Stimulated activated CD4-positive, alpha-beta T cell treated with anti-CD3 and anti-CD28 coated beads, Interleukin-12 subunit alpha, Interleukin-12 subunit beta, amount 100 ng/mL, for 48 hours (primary cell): ENCODE results near the gene UNC93A.
"Not testable (repeated sequence)": the region's sequence is repeated elsewhere in the genome, so short reads cannot be mapped to it uniquely, and the experiment has no call there.

Experiments used
- DNase-seq, 3 donors: peaks; one replicate each; pipeline ENCODE4 v3.0.0-alpha.2; 2020; ENCODE audit warnings: low read depth in 2 of 3, low spot score in 1 of 3

Gene UNC93A

DNA sequence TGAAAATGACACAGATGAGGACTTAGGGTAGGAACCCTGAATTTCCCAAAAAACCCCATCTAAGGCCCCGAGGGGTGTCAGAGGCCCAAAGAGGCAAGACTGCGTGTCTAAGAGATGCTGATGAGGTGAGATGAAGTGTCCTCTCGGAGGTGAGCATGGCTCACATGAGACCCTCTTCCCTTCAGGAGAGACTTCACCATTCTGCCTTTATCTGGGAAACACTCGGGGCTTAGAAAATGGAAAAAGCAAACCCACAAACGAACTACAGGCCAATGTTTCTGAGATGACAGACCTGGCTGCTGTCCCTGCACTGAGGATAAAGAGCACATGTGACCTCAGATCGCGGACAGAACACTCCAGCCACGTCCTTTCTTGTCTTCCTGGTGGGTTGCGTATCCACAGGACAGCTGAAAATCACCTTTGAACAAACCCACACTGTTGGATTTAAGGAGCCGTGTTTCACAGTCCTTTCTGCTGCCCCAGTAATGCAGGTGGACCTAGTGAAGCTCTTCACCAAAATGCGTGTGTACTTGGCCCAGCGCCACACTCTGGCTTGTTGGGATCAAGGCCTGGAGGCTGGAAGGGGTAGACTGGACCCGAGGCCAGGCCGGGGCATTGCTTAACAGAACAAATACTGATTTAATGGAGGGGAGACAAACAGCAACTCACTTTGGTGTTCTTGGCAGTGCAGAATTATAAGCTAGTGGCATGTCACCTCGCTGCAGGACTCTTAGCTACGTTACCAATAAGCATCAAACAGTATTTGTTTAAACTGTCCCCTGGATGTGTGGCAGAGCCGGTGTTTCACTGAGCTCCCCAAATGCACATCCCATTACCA is 18.5 kb downstream of the UNC93A start:
- DNase-seq = not testable (repeated sequence)

DNA sequence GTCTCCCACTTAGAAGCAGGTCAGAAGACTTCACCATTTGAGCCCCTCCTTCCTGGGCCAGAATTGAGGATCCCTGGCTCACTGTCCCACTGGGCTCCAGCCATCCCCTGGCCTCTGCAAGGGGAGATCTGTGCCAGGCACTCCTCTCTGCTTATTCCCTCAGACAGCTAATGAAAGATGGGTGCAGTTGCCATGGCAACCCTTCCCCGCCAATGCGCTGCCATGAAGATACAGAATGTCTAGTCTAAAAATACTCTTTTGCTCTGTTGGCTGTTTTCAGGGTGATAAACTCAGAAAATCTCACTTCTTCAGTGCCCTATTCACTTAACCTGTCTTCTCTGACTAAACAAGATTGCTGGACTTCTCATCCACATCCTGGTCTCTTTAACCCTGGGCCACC is 20.2 kb downstream of the UNC93A start:
- no peak for DNase-seq

DNA sequence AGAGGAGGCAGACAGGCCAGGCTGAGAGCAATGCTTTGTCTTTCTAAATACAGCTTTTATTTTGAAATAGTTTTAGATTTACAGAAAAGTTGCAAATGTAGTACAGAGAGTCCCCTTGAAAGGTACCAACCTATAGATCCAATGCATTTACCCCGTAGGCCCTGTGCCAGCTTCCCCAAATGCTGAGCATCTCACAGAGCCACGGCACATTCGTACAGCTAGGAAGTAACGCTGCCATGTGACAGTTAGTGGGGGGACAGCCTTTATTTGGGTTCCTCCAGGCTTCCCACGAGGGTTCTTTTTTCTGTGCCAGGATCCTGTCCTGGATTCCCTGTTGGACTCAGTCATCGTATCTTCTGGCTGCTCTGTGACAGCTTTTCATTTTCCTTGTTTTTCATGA is 20.6 kb downstream of the UNC93A start:
- not testable (repeated sequence) for DNase-seq

DNA sequence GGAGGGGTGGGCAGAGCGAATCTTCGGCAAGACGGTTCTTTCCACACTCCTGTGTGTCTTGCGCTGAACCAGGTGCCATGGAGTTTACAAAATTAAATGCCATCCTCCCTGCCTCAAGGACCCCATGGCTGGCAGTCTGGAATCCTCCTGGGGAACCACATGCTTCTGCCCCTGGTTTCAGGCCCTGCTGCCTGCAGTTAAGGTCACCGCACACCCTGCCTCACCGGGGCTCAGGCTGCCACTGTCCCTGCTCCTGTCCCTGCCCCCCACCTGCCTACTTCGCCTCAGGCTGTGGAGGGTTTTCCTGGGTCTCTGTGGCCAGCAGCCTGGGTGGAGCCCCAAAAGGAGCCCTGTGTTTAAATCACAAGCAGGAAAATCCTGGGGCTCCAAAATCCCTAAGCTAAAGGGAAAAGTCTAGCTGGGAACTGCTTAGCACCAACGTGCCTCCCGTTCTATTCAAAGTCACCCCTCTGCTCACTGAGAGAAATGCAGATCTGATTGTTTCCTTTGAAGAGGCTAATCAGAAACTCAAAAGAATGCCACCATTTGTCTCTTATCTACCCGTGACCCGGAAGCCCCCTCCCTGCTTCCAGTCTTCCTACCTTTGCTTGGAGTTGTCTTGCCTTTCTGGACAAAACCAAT is 23.2 kb downstream of the UNC93A start:
- no peak for DNase-seq

DNA sequence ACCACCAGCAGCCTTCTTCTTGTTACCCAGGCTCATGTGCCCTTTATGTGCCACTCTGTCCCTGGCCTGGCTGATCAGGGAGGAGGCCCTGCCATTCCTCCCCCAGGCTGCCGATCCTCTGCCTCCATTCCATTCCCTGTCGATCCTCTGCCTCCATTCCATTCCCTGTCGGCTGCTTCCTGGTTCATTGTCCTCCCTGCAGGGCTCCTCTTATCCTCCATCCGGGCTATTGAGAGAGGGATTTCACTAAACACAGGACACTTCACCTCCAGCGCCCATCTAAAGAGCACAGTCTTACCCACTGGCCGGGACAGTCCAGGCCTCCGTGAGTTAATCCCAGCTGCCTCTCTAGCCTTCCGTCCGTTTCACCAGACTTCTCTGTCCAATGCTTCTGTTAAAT is 26.1 kb downstream of the UNC93A start:
- DNase-seq = no peak

DNA sequence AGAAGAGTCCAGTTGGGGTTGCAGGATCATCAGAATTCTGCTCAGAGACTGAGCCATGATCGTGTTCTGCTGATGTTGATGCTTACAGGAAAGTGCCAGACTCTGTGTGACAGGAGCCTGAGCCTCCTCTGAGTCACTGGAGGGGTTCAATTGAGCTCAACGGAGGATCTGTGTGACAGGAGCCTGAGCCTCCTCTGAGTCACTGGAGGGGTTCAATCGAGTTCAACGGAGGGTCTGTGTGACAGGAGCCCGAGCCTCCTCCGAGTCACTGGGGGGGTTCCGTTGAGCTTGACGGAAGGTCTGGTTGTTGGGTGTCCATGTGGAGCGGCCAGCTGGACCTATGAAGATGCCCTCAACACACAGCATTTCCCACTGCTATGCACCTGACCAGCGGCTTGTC is 27.2 kb downstream of the UNC93A start:
- not testable (repeated sequence) for DNase-seq

DNA sequence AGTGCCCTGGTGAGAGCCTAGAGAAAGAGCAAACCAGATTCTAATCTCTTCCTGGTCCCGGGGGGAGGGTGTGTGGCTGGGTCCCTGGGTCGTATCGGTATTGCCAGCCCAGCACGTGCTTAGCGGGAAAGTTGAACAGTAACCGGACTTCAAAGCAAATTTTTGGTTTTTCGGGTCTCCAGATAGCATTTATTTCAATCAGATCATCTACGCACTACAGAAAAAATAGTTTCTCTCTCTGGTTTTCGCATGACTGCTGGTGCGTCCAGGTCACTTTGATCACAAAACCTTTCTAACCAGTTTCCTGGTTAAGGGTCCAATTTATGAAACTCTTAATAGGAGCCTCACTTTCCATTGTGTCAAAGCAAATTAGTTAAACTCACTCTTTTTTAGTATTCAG is 27.7 kb downstream of the UNC93A start:
- not testable (repeated sequence) for DNase-seq

DNA sequence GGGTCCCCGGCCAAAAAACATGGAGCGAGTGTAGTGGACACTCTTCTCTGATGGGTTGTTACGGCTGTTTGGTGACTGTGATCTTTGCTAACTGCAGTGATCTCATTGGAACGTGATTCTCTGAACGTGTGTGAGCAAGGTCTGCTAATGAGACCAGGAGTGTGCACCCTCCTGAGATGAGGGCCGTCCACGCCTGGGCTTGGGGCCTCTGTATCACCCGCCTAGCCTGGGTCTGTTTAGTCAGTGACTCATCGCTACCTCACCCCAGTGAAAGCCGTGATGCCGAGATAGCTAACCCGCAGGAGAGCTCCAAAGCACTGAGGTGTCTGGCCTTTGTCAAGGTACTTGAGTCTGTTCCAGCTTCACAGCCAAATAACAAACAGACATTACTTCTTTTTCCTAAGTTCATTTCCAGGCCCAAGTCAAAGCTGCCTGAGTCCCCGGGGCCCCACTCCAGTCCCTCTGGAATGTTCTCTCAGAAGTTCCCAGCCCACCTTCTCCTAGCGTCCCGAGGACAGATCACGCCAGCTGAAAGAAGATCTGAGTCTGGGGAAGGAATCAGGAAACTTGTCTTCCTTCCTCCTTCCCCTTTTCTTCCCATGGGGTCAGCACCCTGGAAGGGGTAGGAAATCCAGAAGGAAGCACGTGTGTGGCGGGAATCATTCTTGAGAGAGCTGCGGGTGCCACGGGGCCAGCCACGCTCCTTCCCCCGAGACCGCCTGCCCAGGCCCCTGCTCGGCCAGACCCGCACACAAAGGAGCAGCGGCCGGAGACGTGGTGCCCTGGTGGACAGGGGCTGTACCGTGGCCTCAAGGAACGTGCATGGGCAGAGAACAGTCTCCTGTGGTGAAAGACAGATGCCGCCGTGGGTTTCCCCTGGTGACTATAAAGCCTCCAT is 29.0 kb downstream of the UNC93A start:
- DNase-seq = not testable (repeated sequence)

DNA sequence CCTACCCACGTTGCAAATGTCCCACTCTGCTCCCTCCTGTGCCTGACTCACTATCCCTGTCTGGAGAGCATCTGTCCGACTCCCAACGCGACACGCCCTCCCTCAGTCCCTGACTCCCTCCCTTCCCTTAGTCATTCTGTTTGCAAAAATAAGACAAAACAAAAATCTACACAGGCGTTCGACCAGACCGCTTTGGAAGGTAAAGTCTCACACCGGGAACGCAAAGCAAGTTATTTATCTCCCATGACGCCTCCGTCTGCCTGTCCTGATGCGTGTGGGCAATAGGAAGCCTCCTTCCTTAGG is 29.6 kb downstream of the UNC93A start:
- not testable (repeated sequence) for DNase-seq

DNA sequence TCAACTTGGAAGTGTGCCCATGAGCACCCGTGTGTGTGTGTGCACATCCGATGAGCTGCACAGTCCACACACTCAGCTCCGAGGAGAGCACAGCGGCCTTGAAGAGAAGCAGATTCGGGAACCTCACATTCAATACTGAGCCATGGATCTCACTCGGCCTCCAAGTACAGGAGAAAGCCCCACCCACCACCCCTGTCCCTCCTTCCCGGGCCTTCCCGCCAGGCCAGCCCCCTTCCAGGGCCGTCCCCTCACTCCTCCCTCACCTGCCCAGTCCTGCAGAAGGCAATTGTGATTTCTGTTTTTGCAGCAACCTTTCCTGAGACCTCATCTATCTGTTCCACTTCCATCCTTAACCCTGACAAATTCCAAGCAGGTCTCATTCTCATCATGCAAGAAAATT is 30.1 kb downstream of the UNC93A start:
- not testable (repeated sequence) for DNase-seq

DNA sequence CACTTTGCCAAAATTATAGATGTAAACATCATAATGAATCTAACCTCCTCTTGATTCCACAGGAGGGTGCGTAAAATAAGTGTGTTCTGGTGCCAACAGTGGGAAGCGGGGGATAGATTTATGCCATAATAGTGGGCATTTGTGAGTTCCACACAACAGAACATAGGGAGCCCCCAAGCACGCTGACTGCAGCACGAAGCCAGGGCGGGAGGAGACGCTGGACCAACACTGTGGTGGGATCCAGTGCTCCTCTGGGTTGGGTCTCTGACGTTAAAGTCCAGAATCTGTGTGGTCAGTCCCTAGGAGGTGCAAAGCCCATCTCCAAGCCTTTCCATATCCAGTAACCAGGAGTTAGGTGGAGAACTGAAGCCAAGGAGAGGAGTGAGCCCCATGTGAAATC is 32.0 kb downstream of the UNC93A start:
- no peak for DNase-seq

DNA sequence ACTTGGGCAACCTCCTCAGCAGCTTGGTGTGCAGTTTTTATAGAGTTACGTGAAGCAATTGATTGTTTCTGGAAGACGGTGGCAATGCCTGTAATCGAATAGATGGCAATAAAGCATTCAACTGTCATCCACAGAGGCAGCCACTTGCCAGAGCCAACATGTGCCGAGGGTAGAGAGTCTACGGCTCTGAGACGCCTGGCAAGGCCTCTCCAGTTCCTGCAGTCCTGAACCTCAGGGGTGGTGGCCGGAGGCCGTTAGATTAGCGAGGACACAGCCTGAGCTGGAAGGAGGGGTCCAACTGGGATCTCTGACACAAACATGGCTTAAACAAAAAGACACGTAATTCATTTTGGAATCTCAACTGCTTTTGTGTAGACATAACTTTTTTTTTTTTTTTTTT is 33.0 kb downstream of the UNC93A start:
- no peak for DNase-seq

DNA sequence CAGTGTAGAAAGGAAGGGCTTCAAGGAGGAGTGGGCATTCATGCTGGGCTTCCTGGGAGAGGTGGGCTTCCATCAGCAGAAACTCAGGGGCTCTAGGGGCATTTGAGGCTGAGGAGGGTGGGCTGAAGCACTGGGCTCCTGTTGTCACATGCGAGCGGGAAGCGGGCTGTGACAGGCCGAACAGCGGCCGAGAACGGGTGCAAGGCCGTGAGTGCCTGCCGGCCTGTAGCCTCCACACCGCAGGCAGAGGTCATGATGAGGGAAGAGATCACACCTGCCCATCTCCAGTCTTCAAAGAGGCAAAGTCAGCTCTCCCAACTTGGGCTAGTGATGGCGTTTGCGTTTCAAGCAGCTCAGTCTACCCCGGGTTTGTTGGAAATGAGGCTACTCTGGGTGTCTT is 34.7 kb downstream of the UNC93A start:
- DNase-seq = no peak

DNA sequence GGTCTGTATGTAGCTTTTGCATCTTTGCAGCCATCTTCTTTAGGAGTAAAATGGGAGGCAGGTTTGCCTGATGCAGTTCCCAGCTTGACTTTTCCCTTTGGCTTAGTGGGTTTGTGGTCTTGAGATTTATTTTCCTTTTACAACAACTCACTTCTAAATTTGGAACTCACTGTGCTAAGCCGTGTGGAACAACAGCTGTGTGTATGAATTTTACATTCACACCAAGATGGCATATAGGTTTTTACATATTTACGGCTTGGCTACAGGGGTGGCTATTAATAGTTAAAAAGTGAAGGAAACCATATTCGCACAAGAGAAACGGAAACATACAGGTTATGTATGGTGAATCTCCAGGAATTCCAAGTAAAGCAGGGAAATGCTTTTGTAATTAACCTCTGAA is 36.3 kb downstream of the UNC93A start:
- DNase-seq = no peak

DNA sequence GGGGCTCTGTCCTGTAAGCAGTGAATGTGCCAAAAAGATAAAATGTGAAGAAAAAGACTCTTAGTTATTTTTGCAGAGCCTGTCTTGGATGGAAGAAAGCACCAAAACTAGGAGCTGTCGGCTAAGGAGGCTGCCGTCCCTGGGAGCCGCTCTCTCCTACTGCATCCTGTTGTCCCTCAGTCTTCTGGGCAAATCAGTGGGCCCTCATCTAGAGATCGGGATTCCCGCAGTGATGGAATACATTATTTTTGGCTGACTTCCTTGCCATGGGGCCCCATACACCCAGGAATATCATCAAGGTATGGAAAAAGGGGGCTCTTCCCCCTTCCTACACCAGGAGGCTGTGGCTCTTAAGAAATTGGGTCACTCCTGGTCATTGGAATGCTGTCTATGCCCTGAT is 37.0 kb downstream of the UNC93A start:
- DNase-seq = no peak

DNA sequence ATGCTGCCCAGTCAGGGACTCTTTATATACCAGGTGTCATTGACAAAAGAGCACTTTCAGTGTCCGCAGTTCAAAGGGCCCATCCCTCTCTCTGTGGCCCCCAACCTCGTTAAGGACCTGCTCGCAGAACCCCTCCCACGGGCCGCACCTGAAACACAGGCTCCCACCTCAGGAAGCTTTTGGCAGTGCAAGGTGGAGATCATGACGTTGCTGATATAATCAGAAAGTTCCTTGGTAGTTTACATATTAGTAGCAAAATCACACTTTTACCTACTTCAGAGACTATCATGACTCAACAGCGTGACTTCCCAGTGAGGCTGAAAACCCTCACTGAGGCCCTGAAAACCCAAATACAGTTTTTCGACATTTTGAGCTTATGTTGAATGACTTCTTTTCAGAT is 37.9 kb downstream of the UNC93A start:
- DNase-seq = no peak

DNA sequence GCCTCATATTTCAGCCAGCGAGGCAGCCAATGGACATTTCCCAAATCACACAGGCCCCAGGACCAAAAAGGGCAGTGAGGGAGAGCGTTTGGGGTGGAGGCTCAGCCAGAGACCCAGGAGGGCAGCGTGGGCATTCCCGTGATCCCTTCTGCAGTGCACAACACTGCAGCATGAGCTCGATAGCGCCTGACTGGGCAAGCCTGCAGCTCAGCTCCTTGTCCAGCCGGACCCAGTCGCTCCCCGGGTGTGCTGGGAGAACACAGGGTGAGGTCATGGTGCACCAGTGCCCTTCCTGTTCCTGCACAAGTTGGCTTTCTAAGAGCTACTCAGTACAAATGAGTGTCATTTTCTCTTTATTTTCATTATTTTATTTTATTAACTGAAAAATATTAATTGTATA is 39.6 kb downstream of the UNC93A start:
- DNase-seq = no peak

DNA sequence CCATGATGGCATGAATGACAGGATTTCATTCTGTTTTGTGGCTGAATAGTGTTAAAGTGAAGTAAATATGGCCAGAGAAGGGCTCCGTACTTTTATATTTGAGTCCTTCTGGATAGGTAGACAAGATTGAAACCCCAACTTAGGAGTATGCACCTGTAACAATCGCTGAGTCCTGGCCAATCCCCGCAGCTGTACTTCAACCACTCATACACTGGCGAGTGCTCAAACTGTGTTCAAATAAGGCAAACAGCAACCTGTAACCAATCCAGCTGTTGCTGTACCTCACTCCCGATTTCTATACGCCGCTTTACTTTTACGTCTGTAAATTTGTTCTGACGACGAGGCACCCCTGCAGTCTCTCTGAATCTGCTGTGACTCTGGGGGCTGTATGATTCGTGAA is 40.5 kb downstream of the UNC93A start:
- no peak for DNase-seq

DNA sequence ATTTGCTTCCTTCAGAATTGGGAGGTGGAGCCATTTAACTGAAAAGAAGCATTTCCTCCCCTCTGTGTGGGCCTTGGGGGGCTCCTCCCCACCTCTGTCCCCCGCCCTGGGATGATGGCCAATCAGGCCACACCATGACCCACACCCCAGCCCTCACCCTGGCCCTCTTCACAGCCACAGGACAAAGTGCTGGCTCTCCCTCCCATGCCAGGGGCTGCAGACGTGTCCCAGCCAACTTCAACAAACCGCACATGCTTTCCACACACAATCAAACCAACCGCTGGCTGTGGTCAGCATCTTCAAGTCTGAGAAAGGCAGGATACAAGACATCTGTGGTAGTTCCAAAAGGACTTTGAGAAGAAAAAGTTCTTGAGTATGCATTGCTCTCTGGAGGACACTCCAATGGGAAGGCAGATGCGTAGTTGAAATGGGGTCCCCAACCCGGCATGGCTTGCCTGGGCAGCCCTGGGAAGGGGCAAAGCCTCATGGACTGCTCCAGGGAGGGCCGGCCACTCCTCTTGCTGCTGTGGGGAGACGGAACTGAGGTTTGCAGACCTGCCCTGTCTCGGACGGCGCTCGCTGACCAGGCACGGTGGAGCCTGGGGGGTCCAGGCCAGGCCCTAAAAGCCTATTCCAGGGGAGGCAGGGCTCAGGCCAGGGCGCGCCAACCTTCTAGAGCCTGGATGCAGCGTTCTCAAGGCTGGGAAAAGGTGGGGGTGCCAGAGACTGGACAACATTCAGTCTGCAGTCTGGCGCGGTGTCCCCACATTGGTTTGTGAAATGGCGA is 45.9 kb downstream of the UNC93A start:
- DNase-seq = no peak

DNA sequence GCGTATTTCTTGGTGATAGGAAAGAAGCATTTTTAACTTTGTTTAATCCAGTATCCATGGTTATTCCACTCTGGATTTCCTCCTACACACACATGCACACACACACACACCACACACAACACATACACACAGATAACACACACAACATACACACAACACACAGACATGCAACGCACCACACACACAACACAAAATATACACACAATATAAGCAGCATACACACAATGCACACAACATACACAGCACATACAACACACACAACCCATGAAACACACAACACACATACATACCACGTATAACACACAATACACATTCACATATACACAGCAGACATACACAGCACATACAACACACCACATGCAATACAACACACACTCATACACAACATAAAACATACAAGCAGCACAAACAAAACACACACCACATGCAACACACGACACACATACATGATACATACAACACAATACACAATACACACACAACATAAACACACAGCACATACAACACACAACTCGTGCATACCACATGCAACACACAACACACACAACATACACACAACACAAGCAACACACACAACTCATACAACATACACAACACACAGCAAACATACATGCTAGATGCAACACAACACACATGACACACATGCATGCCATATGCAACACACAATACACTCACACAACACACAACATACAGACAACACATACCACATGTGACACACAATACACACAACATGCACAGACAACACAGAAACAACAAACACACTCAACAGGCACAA is 46.7 kb downstream of the UNC93A start:
- DNase-seq = no peak
